KMS-11 (cell line): ENCODE measurements around the gene AVPR1A.

Experiments used
- H2AFZ ChIP-seq: fragments of 200-600 bp; sonication (generic); 2 replicates; pipeline ENCODE4 v1.6.1; 2016; ENCODE audit warnings: antibody characterized with exemption, mixed run types, low read depth
- H3K27ac ChIP-seq: fragments of 200-600 bp; sonication (generic); 2 replicates; pipeline ENCODE4 v1.6.1; 2016; ENCODE audit warnings: mild to moderate bottlenecking, mixed run types
- H3K27me3 ChIP-seq: fragments of 200-600 bp; sonication (generic); 2 replicates; pipeline ENCODE4 v1.6.1; 2017; ENCODE audit warnings: mild to moderate bottlenecking, low read depth, mixed run types, moderate library complexity; ENCODE audit not compliant: insufficient read depth
- H3K36me3 ChIP-seq: fragments of 200-600 bp; sonication (generic); 2 replicates; pipeline ENCODE4 v1.6.1; 2017; ENCODE audit warnings: mild to moderate bottlenecking, mixed run types; ENCODE audit not compliant: insufficient read depth
- H3K4me1 ChIP-seq: fragments of 200-600 bp; sonication (generic); 2 replicates; pipeline ENCODE4 v1.6.1; 2016; ENCODE audit warnings: mild to moderate bottlenecking, low read depth, mixed run types; ENCODE audit not compliant: poor library complexity, severe bottlenecking
- H3K4me2 ChIP-seq: fragments of 200-600 bp; sonication (generic); 2 replicates; pipeline ENCODE4 v1.7.0; 2016; ENCODE audit warnings: mild to moderate bottlenecking, mixed run types
- H3K4me3 ChIP-seq: fragments of 200-600 bp; sonication (generic); IDR thresholded peaks from 2 replicates; pipeline ENCODE4 v1.6.1; 2017; ENCODE audit warnings: low read depth, low read length, mixed read lengths; ENCODE audit not compliant: insufficient read depth
- H3K79me2 ChIP-seq: fragments of 200-600 bp; sonication (generic); 2 replicates; pipeline ENCODE4 v1.6.1; 2016; ENCODE audit warnings: low read depth, mixed run types; ENCODE audit not compliant: insufficient read depth
- H3K9ac ChIP-seq: fragments of 200-600 bp; sonication (generic); 2 replicates; pipeline ENCODE4 v1.6.1; 2016; ENCODE audit warnings: mild to moderate bottlenecking, mixed run types
- H4K20me1 ChIP-seq: fragments of 200-600 bp; sonication (generic); 2 replicates; pipeline ENCODE4 v1.6.1; 2016; ENCODE audit warnings: mild to moderate bottlenecking, mixed run types; ENCODE audit not compliant: insufficient read depth
- CTCF ChIP-seq: fragments of 200-600 bp; sonication (generic); conservative IDR thresholded peaks from 2 replicates; pipeline ENCODE4 v1.6.1; 2017; ENCODE audit warnings: low read depth, mild to moderate bottlenecking, antibody characterized with exemption, low read length, moderate library complexity, mixed read lengths

Gene AVPR1A

GRCh38 chr12:63103494-63104131 is 47.4 kb downstream of the AVPR1A start:
- Histone ChIP-seq H3K27me3 (no peaks in the 10 kb centered on the region), H3K36me3 (no peaks in the 10 kb centered on the region), H3K4me3 (no peak overlapping the region), H4K20me1 (no peaks in the 10 kb centered on the region), H3K4me2 (no peak overlapping the region), H3K9ac (no peak overlapping the region), H2AFZ (no peak overlapping the region), H3K4me1 (peaks cover 4% of the 10 kb centered on the region), H3K79me2 (no peaks in the 10 kb centered on the region), H3K27ac (no peak overlapping the region)
- TF ChIP-seq CTCF, result peak; percentile 98

GRCh38 chr12:63101920-63102319 is 49.1 kb downstream of the AVPR1A start:
- Histone ChIP-seq H3K4me1 (peaks cover 4% of the 10 kb centered on the region), H3K27ac (no peak overlapping the region), H3K79me2 (no peaks in the 10 kb centered on the region), H3K4me3 (no peak overlapping the region), H3K27me3 (no peaks in the 10 kb centered on the region), H3K9ac (no peak overlapping the region), H2AFZ (no peak overlapping the region), H3K4me2 (no peak overlapping the region), H4K20me1 (no peaks in the 10 kb centered on the region), H3K36me3 (no peaks in the 10 kb centered on the region)
- TF ChIP-seq CTCF, result no peak

- Histone ChIP-seq H3K4me3 (no peak overlapping the region), H4K20me1 (no peaks in the 10 kb centered on the region), H3K27me3 (no peaks in the 10 kb centered on the region), H3K79me2 (no peaks in the 10 kb centered on the region), H3K4me2 (no peak overlapping the region), H3K36me3 (no peaks in the 10 kb centered on the region), H3K4me1 (peaks cover 4% of the 10 kb centered on the region), H3K9ac (no peak overlapping the region), H3K27ac (no peak overlapping the region), H2AFZ (no peak overlapping the region)
- TF ChIP-seq CTCF, result peak; percentile 44; the same call in 1 of the 2 replicates
Observed at GRCh38 chr12:63098851-63099250, 52.1 kb downstream of the AVPR1A start.

DNA sequence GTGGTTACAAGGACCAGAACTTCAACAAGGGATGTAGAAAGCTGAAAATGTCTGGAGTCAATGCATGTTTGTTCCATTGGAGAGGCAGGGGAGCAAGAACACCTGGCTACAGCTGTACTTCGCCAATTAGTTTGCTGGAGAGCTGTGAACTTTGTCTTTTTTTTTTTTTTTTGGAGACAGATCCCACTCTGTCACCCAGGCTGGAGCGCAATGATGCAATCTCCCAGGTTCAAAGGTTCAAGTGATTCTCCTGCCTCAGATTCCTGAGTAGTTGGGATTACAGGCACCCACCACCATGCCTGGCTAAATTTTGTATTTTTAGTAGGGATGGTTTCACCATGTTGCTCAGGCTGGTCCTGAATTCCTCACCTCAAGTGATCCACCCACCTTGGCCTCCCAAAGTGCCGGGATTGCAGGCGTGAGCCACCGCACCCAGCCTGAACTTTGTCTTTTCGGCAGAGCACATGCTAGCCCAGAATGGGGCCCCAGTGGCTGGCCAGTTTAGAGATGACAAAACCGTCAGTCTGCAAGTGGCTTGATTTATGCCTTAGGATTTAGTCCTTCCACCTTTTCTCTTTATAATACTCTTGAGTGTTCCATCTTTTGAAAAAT is 55.5 kb downstream of the AVPR1A start:
- Histone ChIP-seq H3K79me2 (no peaks in the 10 kb centered on the region), H3K4me1 (no peaks in the 10 kb centered on the region), H3K9ac (no peak overlapping the region), H4K20me1 (no peaks in the 10 kb centered on the region), H3K27ac (no peak overlapping the region), H3K4me3 (no peak overlapping the region), H3K4me2 (no peak overlapping the region), H2AFZ (no peak overlapping the region), H3K27me3 (no peaks in the 10 kb centered on the region), H3K36me3 (no peaks in the 10 kb centered on the region)
- TF ChIP-seq CTCF, result no peak
